ENCODE data around the gene DDN.

The DDN gene

GRCh38 chr12:48999371-49000131 lies at the start of gene DDN:
Gene DDN (minus strand): TSS chr12:48999375. CDS start chr12:48999287, 88 bp downstream.
- DNase-seq, result no peak

DNA sequence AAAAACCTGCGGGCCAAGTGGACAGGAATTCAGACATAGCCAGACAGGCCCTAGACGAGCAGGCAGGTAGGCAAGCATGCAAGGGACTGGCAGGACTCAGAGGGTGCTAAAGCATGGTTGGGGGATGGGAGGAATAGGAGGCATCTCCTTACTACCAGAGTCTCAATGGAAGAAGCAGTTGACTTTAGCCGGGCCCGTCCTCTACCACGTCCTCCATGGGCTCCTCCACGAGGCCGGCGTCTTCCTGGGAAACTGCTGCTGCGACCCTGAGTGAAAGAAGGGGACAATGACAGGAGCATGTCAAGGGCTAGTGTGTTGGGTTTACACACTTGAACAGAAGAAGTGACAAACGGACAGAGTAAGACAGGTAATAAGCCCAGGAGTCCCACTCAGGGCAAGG lies 49.8 kb upstream of the DDN start:
- no peak for DNase-seq

DNA sequence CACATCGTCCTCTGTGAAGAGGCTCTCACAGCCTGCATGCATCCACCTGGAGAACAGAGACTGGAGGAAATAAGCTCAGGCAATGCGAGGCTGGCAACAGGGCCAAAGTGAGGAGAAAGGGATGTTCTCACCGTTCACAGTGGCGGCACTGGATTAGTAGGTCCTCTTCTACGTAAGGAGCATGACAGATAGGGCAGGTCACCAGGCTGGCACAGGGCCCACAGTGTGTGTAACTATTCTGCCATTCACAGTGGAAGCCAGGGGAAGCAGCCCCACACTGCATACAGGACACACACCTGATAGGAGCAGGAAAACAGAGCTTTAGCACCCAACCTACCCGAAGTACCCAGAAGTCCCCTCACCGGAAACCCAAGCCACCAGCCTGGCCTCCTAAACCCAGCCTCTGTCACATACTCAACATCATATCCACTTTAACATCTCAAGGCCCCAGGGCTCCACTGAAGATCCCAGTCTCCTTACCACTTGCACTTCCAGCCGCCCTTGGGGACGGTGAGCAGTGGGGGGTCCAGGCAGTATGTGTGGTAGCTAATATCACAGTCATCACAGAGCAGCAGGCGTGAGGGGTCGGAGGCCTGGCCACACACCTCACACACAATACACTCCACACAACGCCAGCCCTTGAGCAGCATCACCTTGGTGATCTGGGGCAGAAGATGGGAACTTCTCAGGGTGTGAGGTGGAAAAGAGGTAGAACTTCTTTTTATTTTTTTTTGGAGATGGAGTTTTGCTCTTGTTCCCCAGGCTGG lies 47.1 kb upstream of the DDN start:
- no peak for DNase-seq

DNA sequence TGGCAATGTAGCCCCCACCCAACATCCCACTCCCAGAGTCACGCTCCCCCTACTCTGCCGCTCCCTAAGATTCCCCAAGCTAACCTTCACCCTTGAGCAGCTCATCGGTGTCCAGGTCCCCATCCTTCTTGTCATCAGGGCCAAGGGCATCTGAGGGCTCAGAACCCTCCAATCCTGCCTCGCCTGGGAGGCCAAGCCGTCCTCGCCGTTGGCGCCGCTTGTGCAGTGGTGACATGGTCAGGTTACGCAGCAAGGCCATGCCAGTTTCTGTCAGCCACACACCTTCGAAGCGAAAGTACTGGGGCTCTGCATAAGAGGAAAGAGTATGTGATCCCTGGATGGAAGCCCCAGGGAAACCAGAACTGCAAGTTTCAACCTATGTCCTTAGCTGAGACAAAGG lies 45.5 kb upstream of the DDN start:
- DNase-seq, result no peak

DNA sequence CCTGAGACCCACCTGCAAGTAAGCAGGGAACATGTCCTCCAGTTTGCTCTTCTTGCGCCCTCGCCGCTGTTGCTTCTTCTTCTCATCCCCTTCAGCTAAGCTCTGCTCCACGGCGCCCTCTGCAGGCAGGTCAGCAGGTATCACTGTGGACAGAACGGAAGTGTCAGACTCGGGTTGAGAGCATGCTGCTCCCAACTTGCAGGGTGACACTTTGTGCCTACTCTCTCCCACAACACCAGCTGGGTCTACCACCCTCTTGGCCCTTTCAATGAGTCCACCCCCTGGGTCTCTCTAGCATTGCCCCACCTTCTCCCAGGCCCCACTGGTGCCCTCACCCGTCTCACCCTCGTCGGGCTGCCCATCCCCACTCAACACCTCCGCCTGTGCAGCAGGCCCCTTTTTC lies 44.7 kb upstream of the DDN start:
- DNase-seq, result no peak

DNA sequence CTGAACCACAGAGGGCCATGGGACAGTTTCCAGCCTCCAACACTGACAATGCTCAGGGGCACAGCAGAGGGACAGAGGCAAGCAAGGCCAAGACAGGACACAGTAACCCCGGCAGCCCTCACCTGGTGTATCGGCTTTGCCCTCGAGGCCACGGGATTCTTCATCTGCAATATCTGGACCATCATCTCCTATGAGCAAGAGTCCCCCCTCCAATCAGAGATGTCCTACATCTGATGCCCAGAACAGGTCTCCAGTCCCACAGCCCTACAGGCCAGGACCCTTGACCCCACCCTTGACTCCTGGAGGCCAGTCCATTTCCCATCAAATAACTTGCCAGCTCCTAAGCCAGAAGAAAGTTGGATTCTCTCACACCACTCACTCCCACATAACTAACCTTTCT lies 44.1 kb upstream of the DDN start:
- DNase-seq, result no peak

- DNase-seq, result no peak
Measured at GRCh38 chr12:49041881-49042484, 42.8 kb upstream of the DDN start.

DNA sequence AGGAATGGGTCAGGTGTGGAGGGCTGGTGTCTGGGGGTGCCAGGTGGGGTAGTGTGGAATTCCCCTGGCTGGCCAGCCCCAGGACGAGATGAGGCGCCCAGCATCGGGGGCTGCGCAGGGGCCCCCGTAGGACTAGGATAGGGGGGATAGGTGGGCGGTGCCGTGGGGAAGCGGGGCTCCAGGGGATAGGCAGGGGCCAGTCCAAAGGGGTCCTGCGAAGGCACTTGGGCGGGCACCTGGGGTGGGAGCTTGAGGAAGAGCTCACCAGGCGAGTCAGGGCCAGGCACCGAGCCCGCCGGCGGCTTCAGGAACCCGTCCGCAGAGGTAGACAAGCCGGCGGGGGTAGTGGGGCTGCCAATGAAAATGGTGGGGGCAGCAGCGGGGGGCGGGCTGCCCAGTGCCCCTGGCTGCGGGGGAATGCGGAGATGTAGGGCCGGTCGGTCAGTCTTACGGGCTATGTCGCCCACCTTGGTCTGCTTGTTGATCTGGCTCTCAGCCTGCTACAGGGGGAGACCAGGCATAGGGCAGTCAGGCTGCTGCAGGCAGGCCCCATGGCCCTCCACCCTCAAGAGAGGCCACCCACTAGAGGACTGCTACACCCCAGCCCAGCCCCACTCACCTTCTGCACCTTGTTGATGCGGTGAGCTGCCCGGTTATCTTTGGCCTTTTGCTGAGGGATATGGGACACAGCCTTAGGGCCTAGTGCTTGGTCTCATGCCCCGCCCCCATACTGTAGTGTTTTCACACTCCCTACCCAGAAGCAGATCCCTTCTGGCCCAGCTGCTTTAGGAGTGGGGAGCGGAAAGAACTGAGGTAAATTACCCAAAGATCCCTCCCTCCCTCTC lies 42.1 kb upstream of the DDN start:
- DNase-seq, result no peak

GRCh38 chr12:49040364-49040855 lies 41.2 kb upstream of the DDN start:
- DNase-seq, result no peak

GRCh38 chr12:49039421-49040363 lies 40.5 kb upstream of the DDN start:
- DNase-seq, result no peak

GRCh38 chr12:49038291-49038955 lies 39.2 kb upstream of the DDN start:
- DNase-seq, result no peak

DNA sequence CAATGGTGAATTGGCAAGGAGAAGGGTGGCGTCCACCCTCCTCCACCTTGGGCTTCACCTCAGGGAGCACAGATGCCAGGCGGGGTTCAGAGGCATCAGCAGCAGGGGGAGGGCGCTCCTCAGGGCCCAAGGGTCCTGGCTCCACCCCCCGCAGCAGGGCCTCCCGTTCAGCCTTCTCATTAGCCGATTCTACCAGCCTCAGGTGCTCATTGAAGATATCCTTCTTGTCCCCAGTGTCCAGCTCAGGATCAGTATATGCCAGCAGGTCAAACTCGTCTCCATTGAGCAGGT lies 38.7 kb upstream of the DDN start:
- no peak for DNase-seq

- no peak for DNase-seq
Measured at GRCh38 chr12:49037111-49037946, 38.2 kb upstream of the DDN start.

DNA sequence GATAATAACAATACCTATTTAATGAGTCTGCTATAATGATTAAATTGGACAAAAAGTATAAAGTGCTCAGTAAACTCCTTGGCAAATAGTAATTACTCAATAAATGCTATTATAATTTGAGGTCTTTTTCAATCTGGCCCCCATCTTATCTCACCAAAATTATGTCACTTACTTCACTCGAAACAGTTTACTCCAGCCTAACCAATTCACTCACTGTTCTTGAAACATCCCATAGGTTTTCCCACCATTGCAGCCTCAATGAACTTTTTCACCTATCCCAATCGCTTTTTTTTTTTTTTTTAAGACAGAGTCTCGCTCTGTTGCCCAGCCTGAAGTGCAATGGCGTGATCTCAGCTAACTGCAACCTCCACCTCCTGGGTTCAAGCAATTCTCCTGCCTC lies 36.9 kb upstream of the DDN start:
- no peak for DNase-seq

- no peak for DNase-seq
Measured at GRCh38 chr12:49034286-49034622, 35.1 kb upstream of the DDN start.

- no peak for DNase-seq
Measured at GRCh38 chr12:49033611-49034285, 34.6 kb upstream of the DDN start.

DNA sequence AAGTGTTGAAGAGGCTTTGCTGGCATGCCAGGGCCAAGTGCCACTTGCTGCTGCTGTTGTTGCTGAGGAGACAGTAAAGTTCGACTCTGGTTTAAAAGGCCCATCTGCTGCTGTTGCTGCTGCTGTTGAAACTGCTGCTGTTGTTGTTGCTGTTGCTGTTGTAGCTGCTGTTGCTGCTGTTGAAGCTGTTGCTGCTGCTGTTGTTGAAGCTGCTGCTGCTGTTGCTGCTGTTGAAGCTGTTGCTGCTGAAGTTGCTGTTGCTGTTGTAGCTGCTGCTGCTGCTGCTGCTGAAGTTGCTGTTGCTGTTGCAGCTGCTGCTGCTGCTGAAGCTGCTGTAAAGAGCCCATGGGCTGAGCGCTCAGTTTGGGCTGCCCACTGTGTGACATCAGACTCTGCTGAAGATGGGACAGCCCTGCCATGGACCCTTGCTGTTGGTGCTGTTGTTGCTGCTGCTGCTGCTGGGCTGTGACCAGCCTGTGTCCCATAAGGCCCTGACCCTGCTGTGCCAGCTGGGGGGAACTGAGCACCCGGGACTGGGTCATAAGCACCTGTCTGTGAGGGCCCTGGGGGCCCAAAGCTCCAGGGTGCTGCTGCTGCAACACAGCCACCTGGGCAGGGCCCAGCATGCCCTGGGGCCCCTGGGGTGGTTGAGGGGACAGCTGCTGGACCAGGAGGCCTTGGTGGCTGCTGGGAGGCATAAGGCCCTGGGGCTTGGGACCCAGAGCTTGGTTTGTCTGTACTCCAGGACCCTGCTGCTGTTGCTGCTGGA lies 33.7 kb upstream of the DDN start:
- DNase-seq, result no peak

DNA sequence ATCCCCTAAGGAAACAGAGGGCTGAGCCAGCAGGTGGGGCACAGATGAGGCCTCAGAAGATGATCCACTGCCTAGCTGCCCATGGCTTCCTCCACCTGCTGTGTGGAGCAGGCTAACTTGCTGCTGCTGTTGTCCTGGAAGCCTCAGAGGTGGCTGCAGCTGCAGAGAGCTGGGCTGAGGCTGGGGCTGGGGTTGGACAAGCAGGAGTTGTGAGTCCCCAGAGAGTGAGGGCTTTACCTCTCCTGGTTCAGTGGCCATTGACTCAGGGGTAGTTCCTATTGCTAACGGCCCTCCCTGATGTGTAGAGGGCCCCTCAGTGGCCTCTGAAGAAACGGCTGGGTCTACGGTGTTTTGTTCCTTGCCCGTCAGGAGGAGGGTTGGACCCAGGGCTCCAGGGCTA lies 33.1 kb upstream of the DDN start:
- no peak for DNase-seq

DNA sequence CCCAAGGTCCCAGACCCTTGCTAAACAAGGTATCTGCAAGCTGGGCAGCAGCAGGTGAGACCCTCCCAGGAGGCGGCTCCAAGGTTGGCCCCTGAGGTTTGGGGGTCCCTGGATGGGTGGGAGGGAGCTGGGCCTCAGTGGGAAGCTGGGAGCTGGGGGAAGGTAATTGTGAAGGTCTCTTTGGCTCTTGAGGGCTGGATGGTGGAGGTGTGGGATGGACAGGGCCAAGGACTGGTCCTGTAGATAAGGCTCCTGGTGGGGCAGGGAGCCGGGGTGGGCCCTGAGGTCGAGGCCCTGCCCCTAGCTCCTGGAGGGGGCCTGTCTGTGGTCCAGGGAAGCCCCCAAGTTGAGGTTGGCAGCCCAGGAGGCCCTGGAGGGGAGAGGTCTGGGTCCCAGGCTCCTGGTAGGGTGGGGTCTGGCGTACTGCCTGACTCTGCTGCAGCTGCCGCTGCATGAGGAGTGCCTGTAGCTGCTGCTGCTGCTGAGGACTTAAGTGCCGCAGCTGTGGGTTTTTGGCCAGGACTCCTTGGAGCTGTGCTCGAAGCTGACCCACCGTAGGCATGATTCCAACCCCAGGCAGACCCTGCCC lies 32.5 kb upstream of the DDN start:
- no peak for DNase-seq
